HCT116 (cell line): Measurements from ENCODE around the gene SPRN. TPM values are rescaled to one million over a fixed set of nuclear protein-coding genes. Genes with fewer than 3 reads are reported as not detected.

Experiments used
- ATAC-seq: fragments of 200-7000 bp; cut with Tn5 transposase; 2 replicates; pipeline ENCODE4 v1.9.1; 2020; ENCODE audit warnings: mild to moderate bottlenecking, moderate library complexity
- BruUV-seq: library from RNA; stranded (reverse); fragments of 400-500 nt; replicated peaks from 2 replicates; lab custom pipeline; 2021; lab: Mats Ljungman, UMichigan
- CTCF ChIA-PET: fragments of 300-600 bp; sonication (Branson Sonifier 250); formaldehyde crosslinking; loops from one replicate; lab custom pipeline; 2021; ENCODE audit warnings: antibody characterized with exemption; lab: Charles Lee
- POLR2A ChIA-PET: fragments of 300-600, 350-600 bp; sonication (Branson Sonifier 250); formaldehyde crosslinking; loops from one replicate; lab custom pipeline; 2021; ENCODE audit warnings: antibody characterized with exemption; lab: Charles Lee
- RAD21 ChIA-PET, 2 experiments: fragments of 300-600 bp; sonication (Branson Sonifier 250); formaldehyde crosslinking; loops; one replicate each; lab custom pipeline; 2023; ENCODE audit warnings: low total read pairs in 2 of 2; ENCODE audit not compliant: uncharacterized antibody in 2 of 2, unreplicated experiment in 2 of 2, low non-redundant PET in 1 of 2; lab: Charles Lee
- DNase-seq: peaks from one replicate; pipeline ENCODE4 v3.0.0-alpha.2; 2010; ENCODE audit warnings: low read depth, low spot score
- H2AFZ ChIP-seq: fragments of 200-600 bp; shearing (Covaris generic), sonication (generic); 2 replicates; pipeline ENCODE4 v1.6.1; 2017; ENCODE audit warnings: low read depth, mixed run types, mixed read lengths, antibody characterized with exemption, low read length; ENCODE audit not compliant: poor library complexity, severe bottlenecking
- H3K27ac ChIP-seq: 2 replicates; pipeline ENCODE4 v1.5.1; 2012; ENCODE audit warnings: low read depth, low read length
- H3K27me3 ChIP-seq: fragments of 200-600 bp; sonication (generic); 2 replicates; pipeline ENCODE4 v1.6.1; 2016; ENCODE audit warnings: mixed run types, low read length, mixed read lengths; ENCODE audit not compliant: insufficient read depth
- H3K36me3 ChIP-seq, 2 experiments: fragments of 200-500 bp in 1 of 2; fragments of 200-600 bp in 1 of 2; sonication (Bioruptor generic) in 1 of 2; sonication (generic) in 1 of 2; 2 replicates each; pipeline versions ENCODE4 v1.5.1 to v1.6.1; 2014 to 2016; ENCODE audit warnings: low read length in 2 of 2, inconsistent platforms in 1 of 2, mixed read lengths in 1 of 2, mixed run types in 1 of 2; ENCODE audit not compliant: insufficient read depth in 2 of 2, control insufficient read depth in 1 of 2
- H3K4me1 ChIP-seq, 2 experiments: fragments of 200-600 bp in 1 of 2; sonication (generic) in 1 of 2; 2 replicates each; pipeline versions ENCODE4 v1.5.1 to v1.6.1; 2012 to 2017; ENCODE audit warnings: low read length in 2 of 2, inconsistent platforms in 1 of 2, mild to moderate bottlenecking in 1 of 2, mixed read lengths in 1 of 2, mixed run types in 1 of 2, moderate library complexity in 1 of 2; ENCODE audit not compliant: insufficient read depth in 2 of 2, control insufficient read depth in 1 of 2
- H3K4me2 ChIP-seq: fragments of 200-600 bp; sonication (generic); 2 replicates; pipeline ENCODE4 v1.6.1; 2017; ENCODE audit warnings: mixed run types, low read length, mixed read lengths
- H3K4me3 ChIP-seq, 2 experiments: fragments of 200-600 bp in 1 of 2; sonication (generic) in 1 of 2; replicated peaks in 1 of 2; 2 replicates each; pipeline ENCODE4 v1.5.1; 2011 to 2016; ENCODE audit warnings: low read length in 2 of 2, control low read depth in 1 of 2, low read depth in 1 of 2, mild to moderate bottlenecking in 1 of 2, mixed read lengths in 1 of 2, mixed run types in 1 of 2
- H3K79me2 ChIP-seq: fragments of 200-600 bp; sonication (generic); 2 replicates; pipeline ENCODE4 v1.6.1; 2017; ENCODE audit warnings: mild to moderate bottlenecking, mixed run types, low read length, moderate library complexity, mixed read lengths; ENCODE audit not compliant: insufficient read depth
- H3K9ac ChIP-seq: fragments of 200-600 bp; sonication (generic); 2 replicates; pipeline ENCODE4 v1.6.1; 2016; ENCODE audit warnings: low read length, mixed read lengths
- H3K9me2 ChIP-seq: fragments of 200-600 bp; sonication (generic), shearing (Covaris generic); 2 replicates; pipeline ENCODE4 v1.6.1; 2017; ENCODE audit warnings: mixed run types, mild to moderate bottlenecking, moderate library complexity; ENCODE audit not compliant: insufficient read depth
- H3K9me3 ChIP-seq, 2 experiments: fragments of 200-500 bp in 1 of 2; fragments of 200-600 bp in 1 of 2; sonication (Bioruptor generic) in 1 of 2; sonication (generic) in 1 of 2; 2 replicates each; pipeline ENCODE4 v1.6.1; 2014 to 2017; ENCODE audit warnings: low read length in 2 of 2, mixed read lengths in 2 of 2, inconsistent platforms in 1 of 2, low read depth in 1 of 2, mild to moderate bottlenecking in 1 of 2, mixed run types in 1 of 2, moderate library complexity in 1 of 2; ENCODE audit not compliant: control insufficient read depth in 1 of 2, insufficient read depth in 1 of 2
- H4K20me1 ChIP-seq: fragments of 200-600 bp; sonication (generic), shearing (Covaris generic); 2 replicates; pipeline ENCODE4 v1.6.1; 2017; ENCODE audit warnings: mixed run types, mild to moderate bottlenecking, moderate library complexity; ENCODE audit not compliant: insufficient read depth
- ELF1 ChIP-seq: IDR thresholded peaks from 2 replicates; pipeline ENCODE4 v1.6.1; 2012; ENCODE audit warnings: low read depth, borderline replicate concordance
- EZH2phosphoT487 ChIP-seq: fragments of 200-600 bp; IDR thresholded peaks from 2 replicates; pipeline ENCODE4 v1.6.1; 2018; ENCODE audit warnings: antibody characterized with exemption, borderline replicate concordance
- FOSL1 ChIP-seq: IDR thresholded peaks from 2 replicates; pipeline ENCODE4 v1.6.1; 2012; ENCODE audit warnings: low read depth
- RAD21 ChIP-seq: IDR thresholded peaks from 2 replicates; pipeline ENCODE4 v1.6.1; 2012; ENCODE audit warnings: low read depth, mild to moderate bottlenecking
- SP1 ChIP-seq: IDR thresholded peaks from 2 replicates; pipeline ENCODE4 v1.6.1; 2012; ENCODE audit warnings: low read depth
- SRF ChIP-seq: IDR thresholded peaks from 2 replicates; pipeline ENCODE4 v1.6.1; 2012; ENCODE audit warnings: low read depth
- TCF7L2 ChIP-seq: IDR thresholded peaks from 2 replicates; pipeline ENCODE4 v1.7.0; 2011; ENCODE audit warnings: borderline replicate concordance, inconsistent platforms; ENCODE audit not compliant: insufficient read depth, insufficient read length; ENCODE audit errors: extremely low read depth
- ZFX ChIP-seq: fragments of 450-650 bp; IDR thresholded peaks from 2 replicates; pipeline ENCODE4 v1.6.1; 2017
- intact Hi-C: fragments of 100-400 bp; cut with micrococcal nuclease; formaldehyde crosslinking; loops from 2 replicates; pipeline ENCODE4 v1.10.0; 2022
- total RNA-seq: library from RNA; stranded (reverse); gene quantifications from one replicate; pipeline ENCODE4 v1.2.1, GENCODE V29; 2021; ENCODE audit not compliant: unreplicated experiment
- TF ChIP-seq, protein P1 (sequence below): IDR thresholded peaks from 2 replicates; pipeline ENCODE4 v1.6.1; 2012; ENCODE audit warnings: low read depth
- TF ChIP-seq, protein P2 (sequence below), 3 experiments: fragments of 200-600 bp in 1 of 3; sonication (generic) in 1 of 3; IDR thresholded peaks in 2 of 3; conservative IDR thresholded peaks in 1 of 3; 2 replicates each; pipeline ENCODE4 v1.5.1; 2012 to 2017; ENCODE audit warnings: low read depth in 2 of 3, low read length in 2 of 3, antibody characterized with exemption in 1 of 3, borderline replicate concordance in 1 of 3, control low read depth in 1 of 3, mild to moderate bottlenecking in 1 of 3, mixed read lengths in 1 of 3, mixed run types in 1 of 3, moderate library complexity in 1 of 3; ENCODE audit not compliant: insufficient read depth in 1 of 3
- TF ChIP-seq, protein P3 (sequence below): IDR thresholded peaks from 2 replicates; pipeline ENCODE4 v1.6.1; 2012

The SPRN gene
- total RNA-seq, 1 experiment from 2014 or later: not detected

DNA sequence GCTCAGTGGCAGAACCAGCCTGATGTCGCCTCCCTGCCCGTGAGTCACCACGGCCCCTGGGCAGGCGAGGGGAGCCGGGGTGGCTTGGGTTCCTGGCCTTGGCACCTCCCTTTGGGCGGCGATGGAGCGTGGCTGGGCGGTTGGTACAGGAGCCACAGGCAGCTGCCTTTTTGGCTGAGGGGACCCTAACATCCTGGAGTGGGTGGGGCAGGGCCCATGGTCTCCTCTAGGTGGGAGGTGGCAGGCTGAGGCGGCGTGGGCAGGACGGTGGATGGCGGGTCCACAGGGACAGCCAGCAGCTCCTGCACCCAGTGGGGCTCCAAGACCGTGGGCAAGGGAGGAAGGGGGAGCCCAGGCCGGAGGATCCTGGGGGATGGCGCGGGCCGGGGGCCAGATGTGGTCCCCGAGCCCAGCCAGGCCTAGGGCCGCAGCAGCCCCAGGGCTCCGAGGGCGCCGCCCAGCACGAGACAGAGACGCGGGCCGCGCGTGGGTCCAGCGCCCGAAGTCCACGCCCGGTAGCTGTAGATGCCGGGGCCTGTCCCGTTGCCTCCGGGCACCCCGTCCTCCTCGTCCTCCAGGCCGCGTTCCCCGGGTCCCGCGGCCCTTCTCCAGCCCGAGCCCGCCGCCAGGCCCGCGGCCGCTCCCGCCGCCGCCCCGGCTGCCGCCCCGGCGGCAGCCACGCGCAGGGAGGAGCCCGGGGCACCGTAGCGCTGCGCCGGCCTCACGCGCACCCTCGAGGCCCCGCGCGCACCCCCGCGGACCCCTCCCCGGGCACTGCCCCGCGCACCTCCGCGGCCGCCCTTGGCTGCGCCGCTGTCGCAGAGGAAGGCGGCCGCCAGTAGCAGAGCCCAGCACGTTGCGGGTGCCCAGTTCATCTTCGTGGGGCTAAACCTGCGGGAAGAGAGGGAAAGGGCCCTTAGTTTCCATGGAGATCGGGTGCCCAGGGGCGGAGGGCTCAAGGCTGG, 1.3 kb downstream of the SPRN start:
- TF ChIP-seq EZH2phosphoT487 (no peak), SP1 (no peak), ZFX (no peak), SRF (no peak), TCF7L2 (no peak), RAD21 (no peak), ELF1 (no peak), FOSL1 (no peak)
- TF ChIP-seq, protein P1, sequence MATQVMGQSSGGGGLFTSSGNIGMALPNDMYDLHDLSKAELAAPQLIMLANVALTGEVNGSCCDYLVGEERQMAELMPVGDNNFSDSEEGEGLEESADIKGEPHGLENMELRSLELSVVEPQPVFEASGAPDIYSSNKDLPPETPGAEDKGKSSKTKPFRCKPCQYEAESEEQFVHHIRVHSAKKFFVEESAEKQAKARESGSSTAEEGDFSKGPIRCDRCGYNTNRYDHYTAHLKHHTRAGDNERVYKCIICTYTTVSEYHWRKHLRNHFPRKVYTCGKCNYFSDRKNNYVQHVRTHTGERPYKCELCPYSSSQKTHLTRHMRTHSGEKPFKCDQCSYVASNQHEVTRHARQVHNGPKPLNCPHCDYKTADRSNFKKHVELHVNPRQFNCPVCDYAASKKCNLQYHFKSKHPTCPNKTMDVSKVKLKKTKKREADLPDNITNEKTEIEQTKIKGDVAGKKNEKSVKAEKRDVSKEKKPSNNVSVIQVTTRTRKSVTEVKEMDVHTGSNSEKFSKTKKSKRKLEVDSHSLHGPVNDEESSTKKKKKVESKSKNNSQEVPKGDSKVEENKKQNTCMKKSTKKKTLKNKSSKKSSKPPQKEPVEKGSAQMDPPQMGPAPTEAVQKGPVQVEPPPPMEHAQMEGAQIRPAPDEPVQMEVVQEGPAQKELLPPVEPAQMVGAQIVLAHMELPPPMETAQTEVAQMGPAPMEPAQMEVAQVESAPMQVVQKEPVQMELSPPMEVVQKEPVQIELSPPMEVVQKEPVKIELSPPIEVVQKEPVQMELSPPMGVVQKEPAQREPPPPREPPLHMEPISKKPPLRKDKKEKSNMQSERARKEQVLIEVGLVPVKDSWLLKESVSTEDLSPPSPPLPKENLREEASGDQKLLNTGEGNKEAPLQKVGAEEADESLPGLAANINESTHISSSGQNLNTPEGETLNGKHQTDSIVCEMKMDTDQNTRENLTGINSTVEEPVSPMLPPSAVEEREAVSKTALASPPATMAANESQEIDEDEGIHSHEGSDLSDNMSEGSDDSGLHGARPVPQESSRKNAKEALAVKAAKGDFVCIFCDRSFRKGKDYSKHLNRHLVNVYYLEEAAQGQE: no peak
- TF ChIP-seq, protein P2, sequence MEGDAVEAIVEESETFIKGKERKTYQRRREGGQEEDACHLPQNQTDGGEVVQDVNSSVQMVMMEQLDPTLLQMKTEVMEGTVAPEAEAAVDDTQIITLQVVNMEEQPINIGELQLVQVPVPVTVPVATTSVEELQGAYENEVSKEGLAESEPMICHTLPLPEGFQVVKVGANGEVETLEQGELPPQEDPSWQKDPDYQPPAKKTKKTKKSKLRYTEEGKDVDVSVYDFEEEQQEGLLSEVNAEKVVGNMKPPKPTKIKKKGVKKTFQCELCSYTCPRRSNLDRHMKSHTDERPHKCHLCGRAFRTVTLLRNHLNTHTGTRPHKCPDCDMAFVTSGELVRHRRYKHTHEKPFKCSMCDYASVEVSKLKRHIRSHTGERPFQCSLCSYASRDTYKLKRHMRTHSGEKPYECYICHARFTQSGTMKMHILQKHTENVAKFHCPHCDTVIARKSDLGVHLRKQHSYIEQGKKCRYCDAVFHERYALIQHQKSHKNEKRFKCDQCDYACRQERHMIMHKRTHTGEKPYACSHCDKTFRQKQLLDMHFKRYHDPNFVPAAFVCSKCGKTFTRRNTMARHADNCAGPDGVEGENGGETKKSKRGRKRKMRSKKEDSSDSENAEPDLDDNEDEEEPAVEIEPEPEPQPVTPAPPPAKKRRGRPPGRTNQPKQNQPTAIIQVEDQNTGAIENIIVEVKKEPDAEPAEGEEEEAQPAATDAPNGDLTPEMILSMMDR (IDR thresholded peaks at IDR 0.05 in 2 of 3, conservative IDR thresholded peaks at IDR 0.05 in 1 of 3; ENCODE audit: borderline replicate concordance in 1 of 3, insufficient read depth in 1 of 3, low read depth in 2 of 3, low read length in 2 of 3): no peak
- TF ChIP-seq, protein P3, sequence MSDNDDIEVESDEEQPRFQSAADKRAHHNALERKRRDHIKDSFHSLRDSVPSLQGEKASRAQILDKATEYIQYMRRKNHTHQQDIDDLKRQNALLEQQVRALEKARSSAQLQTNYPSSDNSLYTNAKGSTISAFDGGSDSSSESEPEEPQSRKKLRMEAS: no peak
- TF ChIP-seq, all 23 proteins: peak for 0
- ChIA-PET CTCF (no interaction called here), RAD21 (no interaction called here), POLR2A (no interaction called here)
- Histone ChIP-seq H3K4me2 (no peak overlapping the region), H3K79me2 (no peaks in the 10 kb centered on the region), H3K36me3 (no peaks in the 10 kb centered on the region), H3K27me3 (no peaks in the 10 kb centered on the region), H2AFZ (no peak overlapping the region), H3K9me3 (no peaks in the 10 kb centered on the region), H3K27ac (no peak overlapping the region), H3K9ac (no peak overlapping the region), H4K20me1 (no peaks in the 10 kb centered on the region), H3K4me1 (no peaks in the 10 kb centered on the region), H3K9me2 (no peaks in the 10 kb centered on the region), H3K4me3 (no peak overlapping the region)
- DNase-seq (no peak), ATAC-seq (peak; percentile 30; the same call in 1 of the 2 replicates)
- intact Hi-C loops: no loop called here
- BruUV-seq: no TSS peak
